HG03064 (cell line): ENCODE measurements around the gene APOB.

Source experiments
- ATAC-seq: cut with Tn5 transposase; IDR thresholded peaks from one replicate; pipeline ENCODE4 v1.9.1; 2021; ENCODE audit warnings: low read depth; ENCODE audit not compliant: unreplicated experiment

The APOB gene

GRCh38 chr2:20989404-20989803 is 54.5 kb downstream of the APOB start:
- no peak for ATAC-seq

- ATAC-seq = no peak
Observed at GRCh38 chr2:20988905-20989304, 55.0 kb downstream of the APOB start.

GRCh38 chr2:20986024-20986939 is 57.6 kb downstream of the APOB start:
- ATAC-seq = no peak

- no peak for ATAC-seq
Observed at GRCh38 chr2:20985062-20985461, 58.8 kb downstream of the APOB start.

GRCh38 chr2:20984408-20984807 is 59.5 kb downstream of the APOB start:
- no peak for ATAC-seq

GRCh38 chr2:20983844-20984243 is 60.0 kb downstream of the APOB start:
- no peak for ATAC-seq

GRCh38 chr2:20982861-20983260 is 61.0 kb downstream of the APOB start:
- no peak for ATAC-seq

GRCh38 chr2:20977520-20978180 is 66.2 kb downstream of the APOB start:
- ATAC-seq = no peak

- ATAC-seq = no peak
Observed at GRCh38 chr2:20976527-20976926, 67.3 kb downstream of the APOB start.

- ATAC-seq = no peak
Observed at GRCh38 chr2:20972792-20973565, 70.9 kb downstream of the APOB start.

GRCh38 chr2:20972110-20972509 is 71.8 kb downstream of the APOB start:
- ATAC-seq = no peak

GRCh38 chr2:20970068-20970467 is 73.8 kb downstream of the APOB start:
- no peak for ATAC-seq

GRCh38 chr2:20966061-20966595 is 77.7 kb downstream of the APOB start:
- no peak for ATAC-seq

- ATAC-seq = no peak
Observed at GRCh38 chr2:20965221-20965620, 78.7 kb downstream of the APOB start.

- ATAC-seq = no peak
Observed at GRCh38 chr2:20963867-20964266, 80.0 kb downstream of the APOB start.

GRCh38 chr2:20962939-20963557 is 80.8 kb downstream of the APOB start:
- ATAC-seq = peak; percentile 90

- ATAC-seq = no peak
Observed at GRCh38 chr2:20961858-20962257, 82.0 kb downstream of the APOB start.

- ATAC-seq = no peak
Observed at GRCh38 chr2:20960003-20960402, 83.9 kb downstream of the APOB start.

- ATAC-seq = no peak
Observed at GRCh38 chr2:20959252-20959651, 84.6 kb downstream of the APOB start.

GRCh38 chr2:20957788-20958525 is 85.9 kb downstream of the APOB start:
- no peak for ATAC-seq
